Tibial nerve (tissue), 4 donors: ENCODE data around the gene CFAP20DC. TPM values are rescaled to one million over a fixed set of nuclear protein-coding genes. Genes with fewer than 3 reads are reported as not detected.

Experiments used
- DNase-seq, 2 donors: peaks; one replicate each; pipeline ENCODE4 v3.0.0-alpha.2; 2019; ENCODE audit warnings: low spot score in 2 of 2
- H3K27ac ChIP-seq, 4 donors: fragments of 200-600 bp; sonication (generic) in 3 of 4; one replicate each; pipeline ENCODE4 v1.5.1; 2017 to 2019; ENCODE audit warnings: mild to moderate bottlenecking in 1 of 4
- H3K27me3 ChIP-seq, 2 donors: fragments of 200-600 bp; sonication (generic) in 1 of 2; one replicate each; pipeline versions ENCODE4 v1.5.1 to v1.6.0; 2017 to 2019
- H3K36me3 ChIP-seq, 3 donors: fragments of 200-600 bp; sonication (generic); one replicate each; pipeline ENCODE4 v1.5.1; 2018 to 2019
- H3K4me1 ChIP-seq, 4 donors: fragments of 200-600 bp; sonication (generic) in 3 of 4; one replicate each; pipeline ENCODE4 v1.5.1; 2017 to 2019
- H3K4me3 ChIP-seq, 4 donors: fragments of 200-600 bp; sonication (generic) in 3 of 4; one replicate each; pipeline ENCODE4 v1.5.1; 2017 to 2019; ENCODE audit warnings: mild to moderate bottlenecking in 1 of 4, moderate library complexity in 1 of 4
- H3K9me3 ChIP-seq, 4 donors: fragments of 200-600 bp; sonication (generic) in 3 of 4; one replicate each; pipeline ENCODE4 v1.5.1; 2017 to 2019
- CTCF ChIP-seq, 5 experiments: fragments of 200-600 bp in 3 of 5; fragments of 450-650 bp in 2 of 5; sonication (generic) in 3 of 5; IDR thresholded peaks; one replicate each; pipeline ENCODE4 v1.5.1; 2016 to 2019; ENCODE audit warnings: antibody characterized with exemption in 5 of 5, mild to moderate bottlenecking in 3 of 5, moderate library complexity in 2 of 5
- EP300 ChIP-seq, 2 donors: sonication (generic); formaldehyde crosslinking; IDR thresholded peaks; one replicate each; pipeline ENCODE4 v1.6.1; 2017; ENCODE audit warnings: antibody characterized with exemption in 2 of 2, mild to moderate bottlenecking in 1 of 2
- POLR2A ChIP-seq, 2 donors: fragments of 450-650 bp; IDR thresholded peaks; one replicate each; pipeline ENCODE4 v1.6.1; 2017; ENCODE audit warnings: antibody characterized with exemption in 2 of 2, mild to moderate bottlenecking in 2 of 2, moderate library complexity in 2 of 2
- WGBS, 2 donors: methylation state at CpG; one replicate each; pipeline ENCODE4 v1.1.5; 2018; 5-methylcytosine and 5-hydroxymethylcytosine counted together
- total RNA-seq, 4 donors: library from RNA; depleted of rRNA; stranded (reverse); fragments of >200 nt; gene quantifications; one replicate each; pipeline ENCODE4 v1.1.0, GENCODE V29; 2016

CFAP20DC gene
- total RNA-seq, 4 donors from 2014 or later = 1.3 to 2.0 (median 1.7) TPM

DNA sequence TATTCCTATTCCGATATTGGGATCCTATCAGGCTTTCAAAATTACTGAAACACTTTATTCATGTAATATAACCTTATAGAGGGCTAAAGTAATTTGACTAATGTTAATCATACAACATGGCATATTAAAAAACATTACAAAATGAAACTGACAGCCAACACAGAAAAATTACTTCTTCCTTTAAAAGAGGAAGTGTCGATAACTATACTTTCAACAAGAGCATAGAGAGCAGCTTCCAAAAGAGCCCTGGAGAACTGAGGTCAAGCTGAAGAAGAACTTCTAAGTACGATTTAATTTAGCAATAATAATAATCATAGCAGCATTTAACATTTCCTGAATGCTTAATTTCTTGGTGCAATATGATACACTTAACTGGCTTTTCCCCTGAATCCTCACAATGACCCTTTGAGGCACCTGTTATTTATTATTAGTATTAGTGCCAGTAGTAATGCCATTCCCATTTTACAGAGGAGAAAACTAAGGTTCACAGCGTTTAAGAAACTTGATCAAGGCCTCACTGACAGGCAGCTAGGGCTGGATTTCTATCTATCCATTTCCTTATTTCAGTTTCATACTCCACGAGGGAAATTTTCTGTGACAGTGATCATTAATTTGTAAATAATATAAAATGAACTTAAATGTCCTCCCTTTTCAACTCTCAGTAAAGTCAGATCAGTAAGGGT is 181.6 kb downstream of the CFAP20DC start:
- WGBS, 2 donors = 72 to 75% methylated on average over 5 of the region's 5 CpGs
- Histone ChIP-seq H3K36me3 (no peaks in the 10 kb centered on the region), H3K27ac (no peak overlapping the region), H3K4me1 (no peaks in the 10 kb centered on the region), H3K27me3 (no peaks in the 10 kb centered on the region), H3K9me3 (no peaks in the 10 kb centered on the region), H3K4me3 (no peak overlapping the region)
- TF ChIP-seq CTCF (IDR thresholded peaks at IDR 0.05) (no peak), EP300 (IDR thresholded peaks at IDR 0.05) (no peak), POLR2A (IDR thresholded peaks at IDR 0.05) (no peak)
- DNase-seq = no peak

DNA sequence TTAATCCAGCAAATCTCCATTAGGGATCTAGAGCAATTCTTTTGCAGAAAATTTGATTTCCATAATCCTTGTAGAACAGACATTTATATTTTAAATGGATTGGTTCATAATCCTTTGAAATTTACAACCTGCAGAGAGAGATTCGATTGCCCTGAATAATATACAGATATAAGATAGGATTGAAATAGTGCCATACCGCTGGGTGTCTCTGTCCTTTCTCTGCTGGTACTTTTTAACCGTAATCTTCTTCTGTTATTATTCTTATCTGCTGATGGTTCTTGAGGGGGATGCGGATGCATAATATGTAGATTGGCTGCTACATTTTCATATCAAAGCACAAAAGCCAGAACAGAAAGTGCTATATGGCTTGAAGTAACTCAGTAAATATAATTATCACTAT is 182.2 kb downstream of the CFAP20DC start:
- no peak for DNase-seq
- Histone ChIP-seq H3K36me3 (no peaks in the 10 kb centered on the region), H3K4me1 (no peaks in the 10 kb centered on the region), H3K27ac (no peak overlapping the region), H3K9me3 (no peaks in the 10 kb centered on the region), H3K4me3 (no peak overlapping the region), H3K27me3 (no peaks in the 10 kb centered on the region)
- 77 to 79% methylated on average over 4 of the region's 4 CpGs for WGBS, 2 donors
- TF ChIP-seq CTCF (IDR thresholded peaks at IDR 0.05) (no peak), EP300 (IDR thresholded peaks at IDR 0.05) (no peak), POLR2A (IDR thresholded peaks at IDR 0.05) (no peak)

DNA sequence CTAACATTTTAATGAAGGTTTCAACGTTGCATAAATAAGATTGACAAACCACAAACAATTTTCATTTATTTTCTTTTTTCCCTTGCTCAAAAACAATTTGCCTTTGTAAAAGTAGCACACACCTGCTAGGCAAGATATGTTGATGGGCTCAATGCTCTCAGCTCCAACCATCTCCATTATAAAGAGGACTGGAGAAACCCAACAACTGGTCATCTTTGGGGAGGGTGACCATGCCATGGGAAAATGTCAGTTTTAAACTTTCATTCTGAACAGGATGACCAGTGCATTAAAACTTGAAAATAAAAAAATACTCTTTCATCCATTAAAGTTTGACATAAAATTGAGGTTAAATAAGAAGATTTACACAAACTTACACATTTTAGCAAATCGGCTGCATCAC is 183.7 kb downstream of the CFAP20DC start:
- WGBS, 2 donors = 60 to 68% methylated on average over 2 of the region's 2 CpGs
- TF ChIP-seq EP300 (IDR thresholded peaks at IDR 0.05) = no peak
- no peak for TF ChIP-seq CTCF (IDR thresholded peaks at IDR 0.05)
- TF ChIP-seq POLR2A (IDR thresholded peaks at IDR 0.05) = no peak

DNA sequence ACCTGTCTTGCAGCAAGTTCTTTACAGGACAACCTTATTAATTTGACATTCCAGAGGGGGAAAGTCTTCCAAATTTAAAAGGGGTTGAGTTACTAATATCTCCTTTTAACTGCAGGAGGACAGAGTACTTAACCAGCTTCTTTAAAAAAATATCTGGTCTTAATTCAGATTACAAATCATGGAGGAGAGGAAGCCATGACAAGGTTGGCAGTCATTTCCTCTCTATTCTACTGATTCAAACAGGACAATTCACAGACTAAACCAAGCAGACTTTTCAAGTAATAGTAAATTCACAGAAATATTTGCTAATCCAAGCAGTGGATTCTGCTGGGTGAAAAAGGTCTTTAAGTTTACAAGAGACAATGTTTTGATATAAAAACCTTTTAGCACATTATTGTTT is 185.3 kb downstream of the CFAP20DC start:
- Histone ChIP-seq H3K4me3 (no peak overlapping the region), H3K4me1 (no peaks in the 10 kb centered on the region), H3K27me3 (no peaks in the 10 kb centered on the region), H3K36me3 (no peaks in the 10 kb centered on the region), H3K9me3 (no peaks in the 10 kb centered on the region), H3K27ac (no peak overlapping the region)
- TF ChIP-seq CTCF (IDR thresholded peaks at IDR 0.05) = no peak
- TF ChIP-seq POLR2A (IDR thresholded peaks at IDR 0.05) = no peak
- TF ChIP-seq EP300 (IDR thresholded peaks at IDR 0.05) = no peak
- DNase-seq = no peak

More for the DNA sequence above, 183.7 kb downstream of the CFAP20DC start:
- no peak for DNase-seq
- no peak overlapping the region for H3K27ac ChIP-seq
- no peaks in the 10 kb centered on the region for H3K9me3 ChIP-seq
- H3K4me3 ChIP-seq = no peak overlapping the region
- no peaks in the 10 kb centered on the region for H3K27me3 ChIP-seq
- no peaks in the 10 kb centered on the region for H3K4me1 ChIP-seq
- H3K36me3 ChIP-seq = no peaks in the 10 kb centered on the region

GRCh38 chr3:58863206-58863605 is 186.6 kb downstream of the CFAP20DC start:
- WGBS, 2 donors = 89 to 91% methylated on average over 4 of the region's 4 CpGs
- no peak for DNase-seq
- no peak for TF ChIP-seq CTCF (IDR thresholded peaks at IDR 0.05)
- TF ChIP-seq EP300 (IDR thresholded peaks at IDR 0.05) = no peak
- TF ChIP-seq POLR2A (IDR thresholded peaks at IDR 0.05) = no peak
- no peaks in the 10 kb centered on the region for H3K27me3 ChIP-seq
- no peak overlapping the region for H3K4me3 ChIP-seq
- no peaks in the 10 kb centered on the region for H3K36me3 ChIP-seq
- H3K9me3 ChIP-seq = no peaks in the 10 kb centered on the region
- peaks cover 0 to 2% (median 0%) of the 10 kb centered on the region in 4 donors for H3K4me1 ChIP-seq
- H3K27ac ChIP-seq = no peak overlapping the region
